ENCODE data around the gene NR1I2. TPM values are rescaled to one million over a fixed set of nuclear protein-coding genes. Genes with fewer than 3 reads are reported as not detected.

NR1I2 gene
- total RNA-seq, 1 donor from 2014 or later: not detected

GRCh38 chr3:119796785-119797184 lies 14.9 kb downstream of the NR1I2 start:
- peaks cover 4% of the 10 kb centered on the region for H3K4me1 ChIP-seq (ENCODE audit: insufficient read depth, low read length)
- TF ChIP-seq CTCF (IDR thresholded peaks at IDR 0.05; ENCODE audit: insufficient read depth, low read depth, low read length): no peak
- TF ChIP-seq EZH2 (IDR thresholded peaks at IDR 0.05; ENCODE audit: insufficient read depth, low read length): no peak
- H3K9me3 Mint-ChIP-seq (ENCODE audit: unreplicated experiment): peaks cover 5% of the 10 kb centered on the region
- H3K4me3 Mint-ChIP-seq (ENCODE audit: unreplicated experiment): no peak overlapping the region
- H3K36me3 ChIP-seq (ENCODE audit: insufficient read depth, low read length): no peaks in the 10 kb centered on the region
- no peak for FAIRE-seq
- H3K36me3 Mint-ChIP-seq (ENCODE audit: low read depth, unreplicated experiment): peaks cover 3% of the 10 kb centered on the region
- no peaks in the 10 kb centered on the region for H3K79me2 ChIP-seq (ENCODE audit: insufficient read depth, low read length)
- H3K27me3 ChIP-seq (ENCODE audit: insufficient read depth, low read length): no peaks in the 10 kb centered on the region
- peaks cover 4% of the 10 kb centered on the region for H3K27me3 Mint-ChIP-seq (ENCODE audit: low read depth, unreplicated experiment)
- H3K27ac ChIP-seq (ENCODE audit: low read depth, low read length): no peak overlapping the region
- H3K9me3 ChIP-seq (ENCODE audit: insufficient read depth, low read depth, low read length): no peaks in the 10 kb centered on the region
- H3K4me3 ChIP-seq (ENCODE audit: insufficient read depth, low read depth, low read length): no peak overlapping the region
- no peaks in the 10 kb centered on the region for H4K20me1 ChIP-seq (ENCODE audit: insufficient read depth, low read length)
- H3K9ac ChIP-seq (ENCODE audit: low read length): no peak overlapping the region
- H2AFZ ChIP-seq (ENCODE audit: low read depth, low read length): no peak overlapping the region
- DNase-seq (ENCODE audit: low read depth): no peak
- H3K27ac Mint-ChIP-seq (ENCODE audit: unreplicated experiment): no peak overlapping the region
- H3K4me2 ChIP-seq (ENCODE audit: low read length): no peak overlapping the region
- peaks cover 13% of the 10 kb centered on the region for H3K4me1 Mint-ChIP-seq (ENCODE audit: low read depth, unreplicated experiment)

- Mint-ChIP-seq H3K9me3 (ENCODE audit: unreplicated experiment) (no peaks in the 10 kb centered on the region), H3K4me3 (ENCODE audit: unreplicated experiment) (no peak overlapping the region), H3K27ac (ENCODE audit: unreplicated experiment) (no peak overlapping the region), H3K27me3 (ENCODE audit: low read depth, unreplicated experiment) (peaks cover 4% of the 10 kb centered on the region), H3K36me3 (ENCODE audit: low read depth, unreplicated experiment) (no peaks in the 10 kb centered on the region), H3K4me1 (ENCODE audit: low read depth, unreplicated experiment) (peaks cover 2% of the 10 kb centered on the region)
- FAIRE-seq: no peak
- Histone ChIP-seq H4K20me1 (ENCODE audit: insufficient read depth, low read length) (no peaks in the 10 kb centered on the region), H3K79me2 (ENCODE audit: insufficient read depth, low read length) (no peaks in the 10 kb centered on the region), H3K36me3 (ENCODE audit: insufficient read depth, low read length) (no peaks in the 10 kb centered on the region), H3K9me3 (ENCODE audit: insufficient read depth, low read depth, low read length) (no peaks in the 10 kb centered on the region), H3K27ac (ENCODE audit: low read depth, low read length) (no peak overlapping the region), H3K4me1 (ENCODE audit: insufficient read depth, low read length) (no peaks in the 10 kb centered on the region), H3K9ac (ENCODE audit: low read length) (no peak overlapping the region), H3K27me3 (ENCODE audit: insufficient read depth, low read length) (no peaks in the 10 kb centered on the region), H2AFZ (ENCODE audit: low read depth, low read length) (no peak overlapping the region), H3K4me2 (ENCODE audit: low read length) (no peak overlapping the region), H3K4me3 (ENCODE audit: insufficient read depth, low read depth, low read length) (no peak overlapping the region)
- no peak for TF ChIP-seq EZH2 (IDR thresholded peaks at IDR 0.05; ENCODE audit: insufficient read depth, low read length)
- TF ChIP-seq CTCF (IDR thresholded peaks at IDR 0.05; ENCODE audit: insufficient read depth, low read depth, low read length): no peak
- DNase-seq (ENCODE audit: low read depth): no peak
These were observed 18.9 kb downstream of the NR1I2 start for GRCh38 chr3:119800844-119801243.

DNA sequence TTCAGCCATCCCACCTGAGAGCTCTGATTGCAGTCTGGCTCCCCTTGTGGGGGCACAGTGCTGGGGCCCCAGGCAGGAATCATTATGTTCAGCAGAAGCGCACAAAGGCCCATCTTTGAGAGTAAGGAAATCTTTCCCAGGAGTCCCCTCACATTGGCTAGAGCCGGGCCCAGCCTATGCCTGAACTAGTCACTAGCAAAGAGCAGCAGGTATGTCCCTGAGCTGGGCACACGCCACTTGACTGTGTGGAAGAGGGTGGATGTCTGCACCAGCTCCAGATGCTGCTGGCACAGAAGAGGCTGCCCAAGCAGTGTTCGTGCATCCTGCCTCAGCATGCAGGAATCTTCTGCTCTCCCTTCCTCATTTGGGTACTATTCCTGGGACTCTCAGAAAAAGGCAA lies 26.3 kb downstream of the NR1I2 start:
- no peak overlapping the region for H3K27ac Mint-ChIP-seq (ENCODE audit: unreplicated experiment)
- Histone ChIP-seq H3K79me2 (ENCODE audit: insufficient read depth, low read length) (no peaks in the 10 kb centered on the region), H2AFZ (ENCODE audit: low read depth, low read length) (no peak overlapping the region), H3K27ac (ENCODE audit: low read depth, low read length) (no peak overlapping the region), H3K36me3 (ENCODE audit: insufficient read depth, low read length) (no peaks in the 10 kb centered on the region), H3K4me3 (ENCODE audit: insufficient read depth, low read depth, low read length) (no peak overlapping the region), H4K20me1 (ENCODE audit: insufficient read depth, low read length) (no peaks in the 10 kb centered on the region), H3K9me3 (ENCODE audit: insufficient read depth, low read depth, low read length) (no peaks in the 10 kb centered on the region), H3K27me3 (ENCODE audit: insufficient read depth, low read length) (no peaks in the 10 kb centered on the region), H3K9ac (ENCODE audit: low read length) (no peak overlapping the region), H3K4me2 (ENCODE audit: low read length) (no peak overlapping the region), H3K4me1 (ENCODE audit: insufficient read depth, low read length) (peaks cover 8% of the 10 kb centered on the region)
- no peak overlapping the region for H3K4me3 Mint-ChIP-seq (ENCODE audit: unreplicated experiment)
- FAIRE-seq (no peak), DNase-seq (ENCODE audit: low read depth) (no peak)
- H3K9me3 Mint-ChIP-seq (ENCODE audit: unreplicated experiment): peaks cover 2% of the 10 kb centered on the region
- H3K27me3 Mint-ChIP-seq (ENCODE audit: low read depth, unreplicated experiment): peaks cover 47% of the 10 kb centered on the region
- no peaks in the 10 kb centered on the region for H3K4me1 Mint-ChIP-seq (ENCODE audit: low read depth, unreplicated experiment)
- H3K36me3 Mint-ChIP-seq (ENCODE audit: low read depth, unreplicated experiment): no peaks in the 10 kb centered on the region
- no peak for TF ChIP-seq CTCF (IDR thresholded peaks at IDR 0.05; ENCODE audit: insufficient read depth, low read depth, low read length)
- no peak for TF ChIP-seq EZH2 (IDR thresholded peaks at IDR 0.05; ENCODE audit: insufficient read depth, low read length)

Measured in astrocyte (in vitro differentiated cells and primary cell).